Cardiac muscle cell (in vitro differentiated cells and primary cell): Measurements from ENCODE around the gene COL16A1. TPM values are rescaled to one million over a fixed set of nuclear protein-coding genes. Genes with fewer than 3 reads are reported as not detected.

ENCODE experiments used
- DNase-seq, 2 donors: peaks; one replicate each; pipeline versions ENCODE4 v3.0.0 to v3.0.0-alpha.2; 2010 to 2017; ENCODE audit warnings: low read depth in 1 of 2, low spot score in 1 of 2
- H3K27ac ChIP-seq: fragments of 200-600 bp; sonication (generic); 2 replicates; pipeline ENCODE4 v1.5.1; 2016
- H3K27me3 ChIP-seq: fragments of 200-600 bp; sonication (generic); 2 replicates; pipeline ENCODE4 v1.6.0; 2016; ENCODE audit warnings: control low read depth
- H3K36me3 ChIP-seq: fragments of 200-600 bp; sonication (generic); 2 replicates; pipeline ENCODE4 v1.5.1; 2016; ENCODE audit warnings: control low read depth
- H3K4me1 ChIP-seq: fragments of 200-600 bp; sonication (generic); 2 replicates; pipeline ENCODE4 v1.8.1; 2017; ENCODE audit warnings: low read depth, mild to moderate bottlenecking, mixed run types
- H3K4me3 ChIP-seq: fragments of 200-600 bp; sonication (generic); 2 replicates; pipeline ENCODE4 v1.5.1; 2016; ENCODE audit warnings: mild to moderate bottlenecking
- H3K9me3 ChIP-seq: fragments of 200-600 bp; sonication (generic); 2 replicates; pipeline ENCODE4 v1.5.1; 2017; ENCODE audit warnings: low read depth, mild to moderate bottlenecking, control low read depth
- polyA plus RNA-seq: library from polyadenylated mRNA; unstranded; fragments of >200 nt; fragmentation: Nextera tagmentation; extraction: Ambion mirVana; gene quantifications from 2 replicates; pipeline ENCODE4 v1.2.1, GENCODE V29; 2016
- total RNA-seq: library from RNA; depleted of rRNA; stranded (reverse); fragments of >200 nt; gene quantifications from 2 replicates; pipeline ENCODE4 v1.2.3, GENCODE V29; 2016
- TF ChIP-seq, protein P1 (sequence below): IDR thresholded peaks from 2 replicates; pipeline ENCODE4 v1.5.1; 2012; ENCODE audit warnings: low read depth, mild to moderate bottlenecking, low read length

Gene COL16A1
- total and polyA plus RNA-seq, 2 experiments from 2014 or later, result 119 to 120 TPM

DNA sequence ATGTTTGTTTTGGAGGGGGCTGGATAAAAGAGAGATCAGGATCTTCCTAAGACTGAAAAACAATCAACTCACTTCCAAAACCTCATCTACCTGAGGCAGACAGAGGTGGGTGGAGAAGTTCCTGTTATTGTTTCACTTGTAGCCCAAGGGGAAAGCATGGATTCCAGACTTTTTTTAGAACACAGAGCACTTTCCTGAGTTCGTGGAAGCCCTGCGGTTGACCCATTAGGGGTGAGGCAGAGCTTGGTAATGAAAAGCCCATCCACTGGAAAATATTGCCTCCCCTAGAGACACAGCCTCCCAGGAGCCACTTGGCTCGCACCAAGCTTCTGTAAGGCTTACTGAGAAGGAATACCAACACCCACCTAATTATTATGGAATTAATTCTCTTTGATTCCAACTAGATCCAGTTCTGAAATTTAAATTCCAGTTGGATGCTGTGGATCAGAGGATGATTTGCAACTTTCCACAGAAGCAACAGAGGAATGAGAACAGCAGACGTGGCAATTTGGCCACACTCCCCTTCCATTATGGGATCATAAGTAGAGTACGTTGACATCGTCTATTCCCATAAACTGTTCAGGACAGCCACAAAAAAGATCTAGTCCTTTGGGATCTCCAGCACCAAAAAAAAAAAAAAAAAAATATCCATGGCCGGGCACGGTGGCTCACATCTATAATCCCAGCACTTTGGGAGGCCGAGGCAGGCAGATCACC, 55.0 kb downstream of the COL16A1 start:
- Histone ChIP-seq H3K27ac (peak overlapping the region; percentile 30), H3K4me3 (no peak overlapping the region), H3K9me3 (no peaks in the 10 kb centered on the region), H3K4me1 (peaks cover 18% of the 10 kb centered on the region), H3K27me3 (no peaks in the 10 kb centered on the region), H3K36me3 (no peaks in the 10 kb centered on the region)
- TF ChIP-seq, protein P1, sequence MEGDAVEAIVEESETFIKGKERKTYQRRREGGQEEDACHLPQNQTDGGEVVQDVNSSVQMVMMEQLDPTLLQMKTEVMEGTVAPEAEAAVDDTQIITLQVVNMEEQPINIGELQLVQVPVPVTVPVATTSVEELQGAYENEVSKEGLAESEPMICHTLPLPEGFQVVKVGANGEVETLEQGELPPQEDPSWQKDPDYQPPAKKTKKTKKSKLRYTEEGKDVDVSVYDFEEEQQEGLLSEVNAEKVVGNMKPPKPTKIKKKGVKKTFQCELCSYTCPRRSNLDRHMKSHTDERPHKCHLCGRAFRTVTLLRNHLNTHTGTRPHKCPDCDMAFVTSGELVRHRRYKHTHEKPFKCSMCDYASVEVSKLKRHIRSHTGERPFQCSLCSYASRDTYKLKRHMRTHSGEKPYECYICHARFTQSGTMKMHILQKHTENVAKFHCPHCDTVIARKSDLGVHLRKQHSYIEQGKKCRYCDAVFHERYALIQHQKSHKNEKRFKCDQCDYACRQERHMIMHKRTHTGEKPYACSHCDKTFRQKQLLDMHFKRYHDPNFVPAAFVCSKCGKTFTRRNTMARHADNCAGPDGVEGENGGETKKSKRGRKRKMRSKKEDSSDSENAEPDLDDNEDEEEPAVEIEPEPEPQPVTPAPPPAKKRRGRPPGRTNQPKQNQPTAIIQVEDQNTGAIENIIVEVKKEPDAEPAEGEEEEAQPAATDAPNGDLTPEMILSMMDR, result no peak
- no peak for DNase-seq

DNA sequence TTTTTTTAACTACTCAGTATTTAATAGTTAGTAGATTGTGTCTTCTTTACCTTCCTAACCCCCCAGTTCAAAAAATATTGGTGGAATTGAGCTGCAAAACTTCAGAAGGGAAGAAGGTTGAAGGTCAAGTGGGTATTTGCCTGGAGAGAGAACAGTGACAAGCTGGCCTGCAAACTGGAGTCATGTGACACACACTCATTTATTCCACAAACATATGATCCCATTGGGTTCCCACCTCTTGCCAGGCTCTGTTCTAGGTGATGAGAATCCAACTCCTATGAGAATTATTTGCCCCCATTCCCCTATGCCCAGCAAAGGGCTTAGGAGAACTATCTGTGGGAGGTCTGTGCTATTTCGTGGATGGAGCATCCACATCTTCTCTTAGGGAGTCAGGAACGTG, 55.6 kb downstream of the COL16A1 start:
- Histone ChIP-seq H3K4me1 (peaks cover 24% of the 10 kb centered on the region), H3K4me3 (no peak overlapping the region), H3K36me3 (no peaks in the 10 kb centered on the region), H3K9me3 (no peaks in the 10 kb centered on the region), H3K27me3 (no peaks in the 10 kb centered on the region), H3K27ac (peak overlapping the region; percentile 30)
- peak in 1 of 2 donors; percentile 34 for DNase-seq
- TF ChIP-seq, protein P1, result no peak

DNA sequence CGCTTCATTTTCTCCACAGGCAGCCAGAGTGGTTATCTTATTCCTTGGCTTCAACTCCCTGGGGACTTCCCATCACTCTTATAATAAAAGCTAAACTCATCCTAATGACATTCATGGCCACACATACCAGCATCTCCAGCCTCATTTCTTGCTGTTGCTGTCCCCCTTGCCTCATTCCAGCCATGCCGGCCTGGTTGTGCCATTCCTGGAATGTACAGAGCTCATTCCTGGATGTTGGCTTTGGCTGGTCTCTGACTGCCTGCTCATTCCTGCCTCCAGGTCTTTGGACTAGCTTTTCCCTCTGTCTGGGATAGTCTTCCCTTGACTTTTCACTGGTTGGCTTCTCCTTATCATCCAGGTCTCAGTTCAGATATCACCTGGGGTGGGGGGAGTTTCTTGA, 56.7 kb downstream of the COL16A1 start:
- TF ChIP-seq, protein P1, result no peak
- peak in 1 of 2 donors; percentile 41 for DNase-seq
- Histone ChIP-seq H3K4me3 (no peak overlapping the region), H3K4me1 (peaks cover 25% of the 10 kb centered on the region), H3K27ac (no peak overlapping the region), H3K9me3 (no peaks in the 10 kb centered on the region), H3K27me3 (no peaks in the 10 kb centered on the region), H3K36me3 (no peaks in the 10 kb centered on the region)

- Histone ChIP-seq H3K27ac (no peak overlapping the region), H3K4me3 (no peak overlapping the region)
- no peak for DNase-seq
Measured at GRCh38 chr1:31646259-31646960, 57.4 kb downstream of the COL16A1 start.

DNA sequence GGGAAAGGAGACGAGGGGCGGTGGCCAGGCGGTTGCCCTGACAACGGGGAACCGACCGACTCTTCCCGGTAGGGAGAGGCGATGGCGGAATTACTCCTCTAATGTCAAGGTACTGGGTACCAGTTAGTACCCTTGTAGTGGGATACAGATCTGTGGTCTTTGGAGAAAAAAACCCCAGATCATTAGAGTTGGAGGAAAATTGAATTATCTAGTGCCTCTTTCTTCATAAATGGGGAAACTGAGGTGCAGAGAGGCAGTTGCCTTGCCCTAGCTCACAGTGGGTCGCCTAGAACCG, 58.6 kb downstream of the COL16A1 start:
- no peak for DNase-seq
- H3K27me3 ChIP-seq, result no peaks in the 10 kb centered on the region
- H3K36me3 ChIP-seq, result no peaks in the 10 kb centered on the region
- TF ChIP-seq, protein P1, result no peak
- no peaks in the 10 kb centered on the region for H3K9me3 ChIP-seq
- H3K27ac ChIP-seq, result peak overlapping the region; percentile 96
- H3K4me3 ChIP-seq, result peak overlapping the region; percentile 95
- peaks cover 23% of the 10 kb centered on the region for H3K4me1 ChIP-seq

More at GRCh38 chr1:31646259-31646960, 57.4 kb downstream of the COL16A1 start:
- H3K9me3 ChIP-seq, result no peaks in the 10 kb centered on the region
- H3K27me3 ChIP-seq, result no peaks in the 10 kb centered on the region
- peaks cover 25% of the 10 kb centered on the region for H3K4me1 ChIP-seq
- H3K36me3 ChIP-seq, result no peaks in the 10 kb centered on the region
- TF ChIP-seq, protein P1, result no peak
